ENCODE measurements around the gene ICAM5.

GRCh38 chr19:10284960-10285278 is 4.8 kb upstream of the ICAM5 start:
- TF ChIP-seq TAF1 (IDR thresholded peaks at IDR 0.05; ENCODE audit: borderline replicate concordance, low read depth, low read length) (no peak), POLR2A (IDR thresholded peaks at IDR 0.05; ENCODE audit: low read depth, low read length) (no peak), POLR2AphosphoS5 (IDR thresholded peaks at IDR 0.05; ENCODE audit: low read depth, low read length) (no peak)
